Left hindlimb (tissue), 1 donor: ENCODE data around the gene RBPJ.

ENCODE experiments used
- DNase-seq: peaks from one replicate; pipeline ENCODE4 v3.0.0-alpha.2; 2018

Gene RBPJ

DNA sequence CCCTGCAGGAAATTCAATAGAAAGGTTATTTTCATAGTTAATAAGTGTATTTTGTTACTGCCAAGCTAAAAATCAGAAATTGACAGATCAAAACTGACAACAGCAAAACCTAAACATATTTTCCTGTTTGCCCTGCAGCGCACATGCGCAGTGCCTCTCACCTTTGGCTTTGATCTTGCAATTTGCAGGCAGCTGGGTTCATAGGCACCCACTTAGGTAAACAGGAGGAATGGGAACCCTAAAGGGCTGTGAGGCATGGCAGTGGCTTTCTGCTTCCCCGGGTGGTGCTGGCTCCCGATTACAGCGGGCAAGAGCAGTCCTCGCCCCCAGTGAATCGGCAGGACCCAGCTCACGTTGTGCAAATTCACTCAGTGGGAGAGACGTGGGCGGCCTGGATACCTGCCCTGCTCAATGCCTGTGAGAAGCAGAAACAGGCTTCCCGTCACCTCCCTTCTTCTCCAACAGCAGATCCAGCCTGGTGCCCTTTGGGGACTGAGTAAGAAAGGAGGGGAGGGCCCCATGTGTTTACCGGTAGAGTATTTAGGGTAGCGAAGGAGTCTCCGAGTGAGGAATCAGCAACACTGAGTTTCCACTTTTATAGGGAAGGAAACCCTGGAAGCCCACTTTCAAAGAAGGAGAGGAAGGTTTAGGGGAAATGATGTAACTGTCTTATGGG is 143.7 kb downstream of the RBPJ start:
- no peak for DNase-seq

GRCh38 chr4:26466578-26467270 is 145.9 kb downstream of the RBPJ start:
- no peak for DNase-seq

- DNase-seq: no peak
Observed at GRCh38 chr4:26467724-26468123, 146.9 kb downstream of the RBPJ start.

GRCh38 chr4:26468283-26468949 is 147.6 kb downstream of the RBPJ start:
- no peak for DNase-seq

- no peak for DNase-seq
Observed at GRCh38 chr4:26468977-26469376, 148.2 kb downstream of the RBPJ start.

DNA sequence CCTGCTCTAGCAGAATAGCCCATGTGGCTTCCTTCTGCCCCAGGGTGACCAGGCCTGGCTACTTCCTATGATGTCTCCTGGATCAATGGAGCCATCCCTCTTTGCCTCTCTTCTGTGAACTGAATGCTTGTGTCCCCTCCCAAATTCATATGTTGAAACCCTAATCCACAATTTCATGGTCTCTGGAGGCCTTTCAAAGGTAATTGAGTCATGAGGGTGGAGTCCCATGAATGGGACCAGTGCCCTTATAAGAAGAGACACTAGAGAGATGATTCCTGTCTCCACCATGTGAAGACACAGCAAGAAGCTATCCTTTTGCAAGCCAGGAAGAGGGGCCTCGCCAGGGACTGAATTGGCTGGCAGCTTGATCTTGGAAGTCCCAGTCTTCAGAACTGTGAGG is 151.1 kb downstream of the RBPJ start:
- DNase-seq: no peak

DNA sequence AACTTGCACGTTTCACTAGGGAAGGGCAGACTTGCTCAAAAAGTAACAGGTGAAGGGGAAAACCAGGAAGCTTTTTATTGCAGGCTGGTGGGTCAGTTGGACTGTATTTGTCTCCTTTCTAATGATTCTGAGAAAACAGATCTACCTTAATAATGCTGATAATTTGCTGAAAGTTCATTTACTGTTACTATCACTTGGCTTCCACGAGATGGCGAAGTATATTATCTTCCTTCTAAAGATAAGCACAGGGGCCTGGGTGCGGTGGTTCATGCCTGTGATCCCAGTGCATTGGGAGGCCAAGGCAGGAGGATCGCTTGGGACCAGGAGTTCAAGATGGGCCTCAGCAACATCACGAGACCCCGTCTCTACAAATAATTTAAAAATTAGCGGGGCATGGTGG is 153.1 kb downstream of the RBPJ start:
- DNase-seq: no peak

- no peak for DNase-seq
Observed at GRCh38 chr4:26474551-26474950, 153.7 kb downstream of the RBPJ start.

GRCh38 chr4:26475716-26476115 is 154.9 kb downstream of the RBPJ start:
- no peak for DNase-seq

- DNase-seq: no peak
Observed at GRCh38 chr4:26476545-26476944, 155.7 kb downstream of the RBPJ start.

DNA sequence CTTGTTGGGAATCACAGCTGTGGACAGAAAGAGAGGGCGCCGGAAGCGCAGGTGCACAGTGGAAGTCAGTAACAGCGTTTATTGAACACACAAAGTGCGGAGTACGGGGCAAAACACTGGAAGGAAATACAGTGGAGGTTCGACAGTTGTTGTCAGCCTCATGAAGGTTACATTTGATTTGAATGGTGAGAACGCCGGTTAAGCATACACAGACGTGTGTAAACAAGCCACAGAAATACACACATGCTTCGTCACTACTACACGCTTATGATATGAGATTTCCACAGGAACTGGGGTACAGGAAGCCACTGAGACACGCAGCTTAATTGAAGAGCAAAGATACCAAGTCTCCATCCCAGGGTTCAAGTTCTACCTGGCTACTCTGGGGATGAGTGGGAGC is 157.5 kb downstream of the RBPJ start:
- no peak for DNase-seq

DNA sequence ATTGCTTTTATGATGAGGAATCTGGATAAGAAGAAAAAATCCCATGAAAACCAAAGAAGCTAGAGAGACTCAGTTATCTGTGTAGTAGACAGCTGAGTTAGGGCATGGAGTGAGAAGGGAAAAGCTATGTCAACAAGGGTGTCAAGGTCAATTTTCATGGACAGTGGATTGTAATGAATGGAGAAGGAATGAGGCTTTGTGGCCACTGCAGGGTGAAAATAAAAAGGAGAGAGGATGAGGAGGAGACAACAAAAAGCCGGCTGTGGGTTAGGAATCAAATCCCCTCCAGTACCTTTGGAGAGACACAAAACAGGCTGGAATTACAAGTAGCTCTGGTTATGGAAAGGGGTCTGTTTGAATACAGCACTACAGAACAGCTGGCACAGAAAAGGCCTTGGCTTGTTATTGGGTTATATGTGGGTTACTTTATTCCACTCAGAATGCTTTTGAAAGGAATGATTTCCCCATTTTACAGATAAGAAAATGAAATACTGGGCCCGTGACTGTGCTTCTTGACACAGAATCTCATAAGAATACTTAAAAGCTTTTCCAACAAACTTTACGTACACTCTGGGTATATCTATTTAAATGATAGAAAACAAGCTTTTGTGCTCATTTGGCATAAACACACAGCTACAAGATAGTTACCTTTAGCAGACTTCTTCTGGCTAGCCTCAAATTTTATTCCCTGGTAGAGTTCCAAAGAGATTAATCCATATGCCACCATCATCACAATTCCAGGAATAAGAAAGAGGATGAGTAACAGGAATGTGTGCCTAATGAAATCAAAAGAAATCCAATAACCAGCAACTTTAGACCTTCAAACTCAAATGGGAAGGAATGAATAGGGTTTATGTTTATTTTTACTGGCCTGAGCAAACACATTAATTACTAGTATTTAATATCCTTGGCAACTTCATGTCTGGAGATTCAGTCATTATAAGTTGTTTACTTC is 162.0 kb downstream of the RBPJ start:
- DNase-seq: no peak

DNA sequence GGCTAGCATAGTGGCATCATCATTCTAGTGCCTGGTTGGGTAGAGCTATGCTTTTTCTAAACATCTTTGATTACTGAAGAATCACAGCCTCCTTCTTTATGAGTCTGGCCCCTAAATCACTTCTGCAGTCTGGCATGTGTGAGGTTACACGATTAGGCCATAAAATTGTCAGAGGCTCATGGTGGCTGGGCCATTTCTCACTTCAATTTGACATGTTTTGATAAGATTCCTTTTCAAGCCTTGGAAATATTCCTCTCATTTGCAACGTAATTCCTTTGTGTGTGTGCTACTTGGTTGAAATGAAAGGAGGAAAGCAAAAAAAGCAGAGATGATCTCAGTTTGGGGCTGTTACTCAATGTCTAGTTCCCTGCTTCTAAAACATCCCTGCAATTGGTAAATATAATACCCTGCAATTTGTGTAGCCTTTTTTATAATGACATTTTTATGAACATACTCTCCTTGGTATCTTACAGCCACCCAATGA is 163.3 kb downstream of the RBPJ start:
- DNase-seq: no peak

- DNase-seq: no peak
Observed at GRCh38 chr4:26484516-26484915, 163.7 kb downstream of the RBPJ start.
